GM23338 (cell line): ENCODE measurements around the gene ATIC. TPM values are rescaled to one million over a fixed set of nuclear protein-coding genes. Genes with fewer than 3 reads are reported as not detected.

Source experiments
- ATAC-seq: fragments of 200-7000 bp; cut with Tn5 transposase; 3 replicates; pipeline ENCODE4 v1.9.1; 2020
- DNase-seq: peaks from one replicate; pipeline ENCODE4 v3.0.0-alpha.2; 2015; ENCODE audit warnings: low spot score
- H2AFZ ChIP-seq: fragments of 200-600 bp; sonication (generic); 2 replicates; pipeline ENCODE4 v1.8.0; 2016; ENCODE audit warnings: antibody characterized with exemption, mild to moderate bottlenecking, moderate library complexity
- H3F3A ChIP-seq: fragments of 200-600 bp; sonication (generic); replicated peaks from 2 replicates; pipeline ENCODE4 v1.8.0; 2017; ENCODE audit warnings: antibody characterized with exemption, mixed run types, low read depth
- H3K27ac ChIP-seq: fragments of 200-600 bp; sonication (generic); 2 replicates; pipeline ENCODE4 v1.6.1; 2016; ENCODE audit warnings: low read depth
- H3K27me3 ChIP-seq: fragments of 200-600 bp; sonication (generic); 2 replicates; pipeline ENCODE4 v1.8.0; 2016; ENCODE audit warnings: mild to moderate bottlenecking, mixed run types, moderate library complexity; ENCODE audit not compliant: insufficient read depth
- H3K36me3 ChIP-seq: fragments of 200-600 bp; sonication (generic); 2 replicates; pipeline ENCODE4 v1.8.0; 2016; ENCODE audit warnings: mild to moderate bottlenecking; ENCODE audit not compliant: insufficient read depth
- H3K4me1 ChIP-seq: fragments of 200-600 bp; sonication (generic); 2 replicates; pipeline ENCODE4 v1.8.0; 2016; ENCODE audit warnings: mild to moderate bottlenecking, moderate library complexity; ENCODE audit not compliant: insufficient read depth
- H3K4me2 ChIP-seq: fragments of 200-600 bp; sonication (generic); 2 replicates; pipeline ENCODE4 v1.7.1; 2017; ENCODE audit warnings: mixed run types
- H3K4me3 ChIP-seq: fragments of 200-600 bp; sonication (generic); 2 replicates; pipeline ENCODE4 v1.6.1; 2016; ENCODE audit warnings: mixed run types
- H3K79me2 ChIP-seq: fragments of 200-600 bp; sonication (generic); replicated peaks from 2 replicates; pipeline ENCODE4 v1.8.0; 2017; ENCODE audit warnings: mild to moderate bottlenecking; ENCODE audit not compliant: insufficient read depth
- H3K9me2 ChIP-seq: fragments of 200-600 bp; sonication (generic); 2 replicates; pipeline ENCODE4 v1.8.0; 2017; ENCODE audit not compliant: insufficient read depth
- H4K20me1 ChIP-seq: fragments of 200-600 bp; sonication (generic); replicated peaks from 2 replicates; pipeline ENCODE4 v1.8.0; 2017; ENCODE audit warnings: mild to moderate bottlenecking; ENCODE audit not compliant: insufficient read depth
- H3K27ac Mint-ChIP-seq: 2 replicates; pipeline ENCODE4 v1.8.0; 2020; ENCODE audit warnings: inconsistent platforms, mild to moderate bottlenecking, moderate library complexity, mixed read lengths
- H3K27me3 Mint-ChIP-seq: 3 replicates; pipeline ENCODE4 v1.8.0; 2022; ENCODE audit warnings: low read depth, mild to moderate bottlenecking, moderate library complexity, mixed read lengths, inconsistent platforms; ENCODE audit not compliant: insufficient read depth, poor library complexity
- H3K36me3 Mint-ChIP-seq: 3 replicates; pipeline ENCODE4 v1.8.0; 2021; ENCODE audit warnings: low read depth, mild to moderate bottlenecking, inconsistent platforms, moderate library complexity, mixed read lengths
- H3K4me1 Mint-ChIP-seq: 3 replicates; pipeline ENCODE4 v1.8.0; 2020; ENCODE audit warnings: mild to moderate bottlenecking, inconsistent platforms, mixed read lengths
- H3K4me3 Mint-ChIP-seq: 3 replicates; pipeline ENCODE4 v1.8.0; 2021; ENCODE audit warnings: moderate library complexity, mild to moderate bottlenecking, inconsistent platforms, mixed read lengths
- H3K9me3 Mint-ChIP-seq: 3 replicates; pipeline ENCODE4 v1.8.0; 2020; ENCODE audit warnings: moderate library complexity, mild to moderate bottlenecking, inconsistent platforms, mixed read lengths
- CREB1 ChIP-seq: fragments of 250-450 bp; sonication (Bioruptor Pico); IDR thresholded peaks from 2 replicates; pipeline ENCODE4 v1.5.0; 2020; ENCODE audit warnings: low read depth, mild to moderate bottlenecking, moderate library complexity
- EZH2 ChIP-seq: fragments of 200-600 bp; sonication (generic); IDR thresholded peaks from one replicate; pipeline ENCODE4 v1.8.0; 2017; ENCODE audit warnings: antibody characterized with exemption, mild to moderate bottlenecking, low read depth; ENCODE audit not compliant: unreplicated experiment
- EZH2phosphoT487 ChIP-seq: fragments of 200-600 bp; sonication (generic); IDR thresholded peaks from one replicate; pipeline ENCODE4 v1.8.1; 2018; ENCODE audit warnings: antibody characterized with exemption; ENCODE audit not compliant: unreplicated experiment
- JUNB ChIP-seq: IDR thresholded peaks from one replicate; pipeline ENCODE4 v1.6.1; 2016; ENCODE audit warnings: antibody characterized with exemption; ENCODE audit not compliant: unreplicated experiment
- NANOG ChIP-seq: IDR thresholded peaks from 2 replicates; pipeline ENCODE4 v1.6.1; 2016; ENCODE audit warnings: antibody characterized with exemption, borderline replicate concordance
- POLR2AphosphoS5 ChIP-seq: IDR thresholded peaks from 2 replicates; pipeline ENCODE4 v1.6.1; 2016; ENCODE audit warnings: antibody characterized with exemption, low read depth
- STAT1 ChIP-seq: IDR thresholded peaks from one replicate; pipeline ENCODE4 v1.6.1; 2016; ENCODE audit warnings: antibody characterized with exemption; ENCODE audit not compliant: unreplicated experiment
- ZNF114 ChIP-seq: fragments of 250-450 bp; sonication (Bioruptor Pico); IDR thresholded peaks from 2 replicates; pipeline ENCODE4 v1.5.0; 2020; ENCODE audit warnings: mild to moderate bottlenecking, moderate library complexity
- ZNF331 ChIP-seq: fragments of 250-450 bp; sonication (Bioruptor Pico); IDR thresholded peaks from 2 replicates; pipeline ENCODE4 v1.5.0; 2020; ENCODE audit warnings: low read depth, mild to moderate bottlenecking, moderate library complexity
- polyA plus RNA-seq: library from polyadenylated mRNA; unstranded; fragments of >200 nt; fragmentation: Nextera tagmentation; extraction: Ambion mirVana; gene quantifications from 2 replicates; pipeline ENCODE4 v1.2.1, GENCODE V29; 2016
- total RNA-seq: library from RNA; depleted of rRNA; stranded (reverse); fragments of >200 nt; shearing (Covaris generic); gene quantifications from 2 replicates; pipeline ENCODE4 v1.2.3, GENCODE V29; 2014
- TF ChIP-seq, protein P1 (sequence below): fragments of 250-450 bp; sonication (Bioruptor Pico); IDR thresholded peaks from 2 replicates; pipeline ENCODE4 v1.5.0; 2020; ENCODE audit warnings: mild to moderate bottlenecking, moderate library complexity
- TF ChIP-seq, protein P2 (sequence below), 2 experiments: fragments of 200-600 bp in 1 of 2; sonication (generic) in 1 of 2; conservative IDR thresholded peaks; 2 replicates each; pipeline versions ENCODE4 v1.5.1 to v1.6.1; 2016 to 2017; ENCODE audit warnings: antibody characterized with exemption in 2 of 2, low read depth in 2 of 2, mild to moderate bottlenecking in 2 of 2, moderate library complexity in 1 of 2
- TF ChIP-seq, protein P3 (sequence below): IDR thresholded peaks from 2 replicates; pipeline ENCODE4 v1.6.1; 2016; ENCODE audit warnings: antibody characterized with exemption

Gene ATIC
- total and polyA plus RNA-seq, 2 experiments from 2014 or later: 118 to 185 TPM

DNA sequence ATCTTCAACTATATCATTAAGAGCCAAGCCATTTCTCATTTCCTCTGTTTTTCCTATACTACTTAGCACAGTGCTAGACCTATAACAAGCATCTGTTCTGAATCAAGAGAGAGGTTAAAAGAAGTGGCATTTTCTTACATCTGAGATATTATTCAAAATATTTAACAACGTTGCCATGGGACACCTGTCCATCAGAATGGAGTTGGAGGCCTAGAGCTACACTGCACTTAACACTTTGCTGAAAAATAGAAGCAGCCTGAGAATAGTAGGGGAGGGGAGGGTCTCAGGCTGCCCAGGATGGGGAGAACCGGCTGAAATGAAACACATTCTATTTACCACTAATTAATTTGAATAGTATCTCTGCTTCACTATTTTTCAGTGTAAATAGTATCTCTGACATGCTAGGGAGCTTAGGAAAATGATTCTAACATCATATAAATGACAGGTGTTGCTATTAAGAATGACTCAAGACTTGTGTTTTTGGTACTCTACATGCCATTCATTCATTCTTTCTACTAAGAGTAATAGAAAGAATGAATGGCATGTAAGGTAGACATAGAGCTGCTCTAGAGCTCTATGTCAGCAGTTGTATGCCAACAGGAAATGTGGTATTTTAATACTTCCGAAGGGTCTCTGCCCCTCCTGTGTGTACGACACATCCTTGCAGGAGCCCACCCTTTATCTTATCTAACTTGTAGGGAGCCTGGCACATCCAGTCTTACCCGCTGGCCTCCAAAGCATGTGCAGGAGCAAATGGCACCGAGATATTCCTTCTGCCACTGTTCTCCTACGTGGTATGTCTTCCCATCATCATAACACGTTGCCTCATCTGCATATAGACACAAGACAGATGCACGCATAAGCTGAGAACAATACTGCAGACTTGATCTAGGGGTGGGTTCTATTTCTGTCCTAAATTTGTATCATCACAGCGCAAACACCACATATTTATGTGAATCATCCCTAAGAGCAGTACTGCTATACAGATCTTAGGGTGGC lies 52.6 kb downstream of the ATIC start (continued):
- TF ChIP-seq, protein P1, sequence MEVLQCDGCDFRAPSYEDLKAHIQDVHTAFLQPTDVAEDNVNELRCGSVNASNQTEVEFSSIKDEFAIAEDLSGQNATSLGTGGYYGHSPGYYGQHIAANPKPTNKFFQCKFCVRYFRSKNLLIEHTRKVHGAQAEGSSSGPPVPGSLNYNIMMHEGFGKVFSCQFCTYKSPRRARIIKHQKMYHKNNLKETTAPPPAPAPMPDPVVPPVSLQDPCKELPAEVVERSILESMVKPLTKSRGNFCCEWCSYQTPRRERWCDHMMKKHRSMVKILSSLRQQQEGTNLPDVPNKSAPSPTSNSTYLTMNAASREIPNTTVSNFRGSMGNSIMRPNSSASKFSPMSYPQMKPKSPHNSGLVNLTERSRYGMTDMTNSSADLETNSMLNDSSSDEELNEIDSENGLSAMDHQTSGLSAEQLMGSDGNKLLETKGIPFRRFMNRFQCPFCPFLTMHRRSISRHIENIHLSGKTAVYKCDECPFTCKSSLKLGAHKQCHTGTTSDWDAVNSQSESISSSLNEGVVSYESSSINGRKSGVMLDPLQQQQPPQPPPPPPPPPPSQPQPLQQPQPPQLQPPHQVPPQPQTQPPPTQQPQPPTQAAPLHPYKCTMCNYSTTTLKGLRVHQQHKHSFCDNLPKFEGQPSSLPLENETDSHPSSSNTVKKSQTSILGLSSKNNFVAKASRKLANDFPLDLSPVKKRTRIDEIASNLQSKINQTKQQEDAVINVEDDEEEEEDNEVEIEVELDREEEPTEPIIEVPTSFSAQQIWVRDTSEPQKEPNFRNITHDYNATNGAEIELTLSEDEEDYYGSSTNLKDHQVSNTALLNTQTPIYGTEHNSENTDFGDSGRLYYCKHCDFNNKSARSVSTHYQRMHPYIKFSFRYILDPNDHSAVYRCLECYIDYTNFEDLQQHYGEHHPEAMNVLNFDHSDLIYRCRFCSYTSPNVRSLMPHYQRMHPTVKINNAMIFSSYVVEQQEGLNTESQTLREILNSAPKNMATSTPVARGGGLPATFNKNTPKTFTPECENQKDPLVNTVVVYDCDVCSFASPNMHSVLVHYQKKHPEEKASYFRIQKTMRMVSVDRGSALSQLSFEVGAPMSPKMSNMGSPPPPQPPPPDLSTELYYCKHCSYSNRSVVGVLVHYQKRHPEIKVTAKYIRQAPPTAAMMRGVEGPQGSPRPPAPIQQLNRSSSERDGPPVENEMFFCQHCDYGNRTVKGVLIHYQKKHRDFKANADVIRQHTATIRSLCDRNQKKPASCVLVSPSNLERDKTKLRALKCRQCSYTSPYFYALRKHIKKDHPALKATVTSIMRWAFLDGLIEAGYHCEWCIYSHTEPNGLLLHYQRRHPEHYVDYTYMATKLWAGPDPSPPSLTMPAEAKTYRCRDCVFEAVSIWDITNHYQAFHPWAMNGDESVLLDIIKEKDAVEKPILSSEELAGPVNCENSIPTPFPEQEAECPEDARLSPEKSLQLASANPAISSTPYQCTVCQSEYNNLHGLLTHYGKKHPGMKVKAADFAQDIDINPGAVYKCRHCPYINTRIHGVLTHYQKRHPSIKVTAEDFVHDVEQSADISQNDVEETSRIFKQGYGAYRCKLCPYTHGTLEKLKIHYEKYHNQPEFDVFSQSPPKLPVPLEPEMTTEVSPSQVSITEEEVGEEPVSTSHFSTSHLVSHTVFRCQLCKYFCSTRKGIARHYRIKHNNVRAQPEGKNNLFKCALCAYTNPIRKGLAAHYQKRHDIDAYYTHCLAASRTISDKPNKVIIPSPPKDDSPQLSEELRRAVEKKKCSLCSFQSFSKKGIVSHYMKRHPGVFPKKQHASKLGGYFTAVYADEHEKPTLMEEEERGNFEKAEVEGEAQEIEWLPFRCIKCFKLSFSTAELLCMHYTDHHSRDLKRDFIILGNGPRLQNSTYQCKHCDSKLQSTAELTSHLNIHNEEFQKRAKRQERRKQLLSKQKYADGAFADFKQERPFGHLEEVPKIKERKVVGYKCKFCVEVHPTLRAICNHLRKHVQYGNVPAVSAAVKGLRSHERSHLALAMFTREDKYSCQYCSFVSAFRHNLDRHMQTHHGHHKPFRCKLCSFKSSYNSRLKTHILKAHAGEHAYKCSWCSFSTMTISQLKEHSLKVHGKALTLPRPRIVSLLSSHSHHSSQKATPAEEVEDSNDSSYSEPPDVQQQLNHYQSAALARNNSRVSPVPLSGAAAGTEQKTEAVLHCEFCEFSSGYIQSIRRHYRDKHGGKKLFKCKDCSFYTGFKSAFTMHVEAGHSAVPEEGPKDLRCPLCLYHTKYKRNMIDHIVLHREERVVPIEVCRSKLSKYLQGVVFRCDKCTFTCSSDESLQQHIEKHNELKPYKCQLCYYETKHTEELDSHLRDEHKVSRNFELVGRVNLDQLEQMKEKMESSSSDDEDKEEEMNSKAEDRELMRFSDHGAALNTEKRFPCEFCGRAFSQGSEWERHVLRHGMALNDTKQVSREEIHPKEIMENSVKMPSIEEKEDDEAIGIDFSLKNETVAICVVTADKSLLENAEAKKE (CRISPR knock-in tag): no peak
- TF ChIP-seq JUNB: no peak
- TF ChIP-seq STAT1: no peak
- TF ChIP-seq ZNF114 (CRISPR knock-in tag): no peak
- no peak for TF ChIP-seq ZNF331

DNA sequence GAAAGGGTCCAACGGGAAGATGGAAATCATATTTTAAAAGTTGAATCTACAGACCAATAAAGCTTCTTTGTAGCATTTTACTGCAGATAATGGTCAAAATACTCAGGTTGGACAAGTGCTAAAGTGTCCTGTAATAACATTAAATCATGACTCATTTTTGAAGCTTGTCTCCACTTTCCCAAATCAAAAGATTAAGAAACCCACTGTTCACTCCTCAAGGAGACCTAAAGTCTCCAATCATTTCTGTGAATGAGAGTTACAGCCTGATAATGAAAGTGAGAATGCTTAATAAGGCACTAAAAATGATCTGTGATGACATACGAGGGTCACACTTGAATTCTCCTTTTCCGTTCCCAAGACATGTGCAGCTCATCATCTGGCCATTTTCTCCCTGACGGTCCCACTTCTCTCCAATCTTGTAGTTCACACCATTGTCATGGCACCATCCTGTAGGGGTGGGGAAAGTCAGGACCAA lies 53.4 kb downstream of the ATIC start:
- Histone ChIP-seq H3K9me2 (no peaks in the 10 kb centered on the region), H3K79me2 (no peaks in the 10 kb centered on the region), H3K4me2 (no peak overlapping the region), H4K20me1 (no peaks in the 10 kb centered on the region; the same call in 1 of the 2 replicates), H3K4me1 (no peaks in the 10 kb centered on the region), H3K36me3 (peaks cover 49% of the 10 kb centered on the region; the same call in 1 of the 2 replicates), H3F3A (no peaks in the 10 kb centered on the region), H3K27me3 (no peaks in the 10 kb centered on the region), H3K27ac (no peak overlapping the region), H2AFZ (no peak overlapping the region), H3K4me3 (no peak overlapping the region)
- no peaks in the 10 kb centered on the region for H3K9me3 Mint-ChIP-seq
- no peak overlapping the region for H3K4me3 Mint-ChIP-seq
- no peak for ATAC-seq
- no peak overlapping the region for H3K27ac Mint-ChIP-seq
- H3K36me3 Mint-ChIP-seq: peaks cover 43% of the 10 kb centered on the region
- peaks cover 6% of the 10 kb centered on the region; the same call in 2 of the 3 replicates for H3K4me1 Mint-ChIP-seq
- DNase-seq: no peak
- no peaks in the 10 kb centered on the region for H3K27me3 Mint-ChIP-seq
- no peak for TF ChIP-seq NANOG
- no peak for TF ChIP-seq STAT1
- TF ChIP-seq, protein P2, sequence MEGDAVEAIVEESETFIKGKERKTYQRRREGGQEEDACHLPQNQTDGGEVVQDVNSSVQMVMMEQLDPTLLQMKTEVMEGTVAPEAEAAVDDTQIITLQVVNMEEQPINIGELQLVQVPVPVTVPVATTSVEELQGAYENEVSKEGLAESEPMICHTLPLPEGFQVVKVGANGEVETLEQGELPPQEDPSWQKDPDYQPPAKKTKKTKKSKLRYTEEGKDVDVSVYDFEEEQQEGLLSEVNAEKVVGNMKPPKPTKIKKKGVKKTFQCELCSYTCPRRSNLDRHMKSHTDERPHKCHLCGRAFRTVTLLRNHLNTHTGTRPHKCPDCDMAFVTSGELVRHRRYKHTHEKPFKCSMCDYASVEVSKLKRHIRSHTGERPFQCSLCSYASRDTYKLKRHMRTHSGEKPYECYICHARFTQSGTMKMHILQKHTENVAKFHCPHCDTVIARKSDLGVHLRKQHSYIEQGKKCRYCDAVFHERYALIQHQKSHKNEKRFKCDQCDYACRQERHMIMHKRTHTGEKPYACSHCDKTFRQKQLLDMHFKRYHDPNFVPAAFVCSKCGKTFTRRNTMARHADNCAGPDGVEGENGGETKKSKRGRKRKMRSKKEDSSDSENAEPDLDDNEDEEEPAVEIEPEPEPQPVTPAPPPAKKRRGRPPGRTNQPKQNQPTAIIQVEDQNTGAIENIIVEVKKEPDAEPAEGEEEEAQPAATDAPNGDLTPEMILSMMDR (conservative IDR thresholded peaks at IDR 0.05; ENCODE audit: low read depth in 2 of 2): no peak
- no peak for TF ChIP-seq JUNB
- TF ChIP-seq CREB1: no peak
- TF ChIP-seq ZNF114 (CRISPR knock-in tag): no peak
- no peak for TF ChIP-seq EZH2phosphoT487
- no peak for TF ChIP-seq EZH2
- TF ChIP-seq ZNF331: no peak
- TF ChIP-seq, protein P3, sequence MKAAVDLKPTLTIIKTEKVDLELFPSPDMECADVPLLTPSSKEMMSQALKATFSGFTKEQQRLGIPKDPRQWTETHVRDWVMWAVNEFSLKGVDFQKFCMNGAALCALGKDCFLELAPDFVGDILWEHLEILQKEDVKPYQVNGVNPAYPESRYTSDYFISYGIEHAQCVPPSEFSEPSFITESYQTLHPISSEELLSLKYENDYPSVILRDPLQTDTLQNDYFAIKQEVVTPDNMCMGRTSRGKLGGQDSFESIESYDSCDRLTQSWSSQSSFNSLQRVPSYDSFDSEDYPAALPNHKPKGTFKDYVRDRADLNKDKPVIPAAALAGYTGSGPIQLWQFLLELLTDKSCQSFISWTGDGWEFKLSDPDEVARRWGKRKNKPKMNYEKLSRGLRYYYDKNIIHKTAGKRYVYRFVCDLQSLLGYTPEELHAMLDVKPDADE: no peak
- TF ChIP-seq POLR2AphosphoS5: no peak
